Measurements from ENCODE around the gene OOSP4A.

GRCh38 chr11:59960502-59961381 lies 3.1 kb upstream of the OOSP4A start:
- TF ChIP-seq POLR2A (IDR thresholded peaks at IDR 0.05), result no peak
- TF ChIP-seq CTCF (IDR thresholded peaks at IDR 0.05), result no peak

All from Peyer's patch (tissue), 4 donors.